Natural killer cell (primary cell): ENCODE measurements around the gene MACF1. TPM values are rescaled to one million over a fixed set of nuclear protein-coding genes. Genes with fewer than 3 reads are reported as not detected.

Experiments used
- ATAC-seq, 3 donors: fragments of 150-1000 bp in 2 of 3; fragments of 200-7000 bp in 1 of 3; cut with Tn5 transposase; 1 replicate in 1 of 3; 2 replicates in 2 of 3; pipeline ENCODE4 v1.10.0; 2021; ENCODE audit warnings: mild to moderate bottlenecking in 2 of 3, moderate library complexity in 2 of 3
- DNase-seq, 2 donors: peaks; one replicate each; pipeline versions ENCODE4 v3.0.0 to v3.0.0-alpha.2; 2013 to 2021; ENCODE audit warnings: mixed read lengths in 1 of 2
- H3K27ac ChIP-seq: one replicate; pipeline ENCODE4 v1.5.1; 2013; ENCODE audit warnings: mild to moderate bottlenecking, low read length
- H3K27me3 ChIP-seq: one replicate; pipeline ENCODE4 v1.6.1; 2013; ENCODE audit warnings: low read length; ENCODE audit not compliant: control insufficient read depth, insufficient read depth
- H3K36me3 ChIP-seq: one replicate; pipeline ENCODE4 v1.6.1; 2013; ENCODE audit warnings: low read length; ENCODE audit not compliant: control insufficient read depth, insufficient read depth
- H3K4me1 ChIP-seq: one replicate; pipeline ENCODE4 v1.6.1; 2013; ENCODE audit warnings: low read length; ENCODE audit not compliant: control insufficient read depth, insufficient read depth
- H3K4me3 ChIP-seq: one replicate; pipeline ENCODE4 v1.5.1; 2013; ENCODE audit warnings: low read length
- H3K9me3 ChIP-seq: one replicate; pipeline ENCODE4 v1.6.1; 2013; ENCODE audit warnings: low read length; ENCODE audit not compliant: control insufficient read depth, insufficient read depth
- H3K27ac Mint-ChIP-seq, 2 donors: one replicate each; pipeline ENCODE4 v1.8.0; 2022; ENCODE audit warnings: mild to moderate bottlenecking in 2 of 2, mixed read lengths in 2 of 2, moderate library complexity in 1 of 2
- H3K27me3 Mint-ChIP-seq, 2 donors: one replicate each; pipeline ENCODE4 v1.8.0; 2022; ENCODE audit warnings: low read depth in 2 of 2, mixed read lengths in 2 of 2
- H3K36me3 Mint-ChIP-seq: one replicate; pipeline ENCODE4 v1.8.0; 2022; ENCODE audit warnings: mixed read lengths
- H3K4me1 Mint-ChIP-seq, 2 donors: one replicate each; pipeline ENCODE4 v1.8.0; 2022; ENCODE audit warnings: mixed read lengths in 2 of 2
- H3K4me3 Mint-ChIP-seq: one replicate; pipeline ENCODE4 v1.8.0; 2022; ENCODE audit warnings: mild to moderate bottlenecking, moderate library complexity, mixed read lengths
- H3K9me3 Mint-ChIP-seq, 2 donors: one replicate each; pipeline ENCODE4 v1.8.0; 2022; ENCODE audit warnings: mixed read lengths in 2 of 2
- CTCF ChIP-seq: fragments of 200-600 bp; IDR thresholded peaks from one replicate; pipeline ENCODE4 v1.8.0; 2022; ENCODE audit warnings: antibody characterized with exemption
- WGBS: methylation state at CpG from one replicate; pipeline ENCODE4 v1.1.7; 2013; ENCODE audit warnings: missing lambda C conversion rate; ENCODE audit not compliant: insufficient coverage; 5-methylcytosine and 5-hydroxymethylcytosine counted together
- intact Hi-C: fragments of 100-400 bp; cut with micrococcal nuclease; formaldehyde crosslinking; loops from one replicate; pipeline ENCODE4 v1.14.2; 2022
- total RNA-seq, 4 donors: library from RNA; stranded (reverse); fragments of 120-200 nt in 1 of 4; gene quantifications; one replicate each; pipeline versions ENCODE4 v1.2.3 to v1.2.4, GENCODE V29; 2013 to 2022

The MACF1 gene
- total RNA-seq, 3 donors from 2014 or later (not counting 1 experiment from before 2014, with no cell fraction given) = 752 to 811 (median 752) TPM

GRCh38 chr1:39239968-39240367 lies 35.5 kb downstream of the MACF1 start:
- no peak for TF ChIP-seq CTCF
- Mint-ChIP-seq H3K27me3 (no peaks in the 10 kb centered on the region), H3K4me1 (peaks cover 48 to 66% of the 10 kb centered on the region in 2 donors), H3K27ac (peak overlapping the region; percentile 70 to 85), H3K4me3 (no peak overlapping the region), H3K36me3 (no peaks in the 10 kb centered on the region), H3K9me3 (no peaks in the 10 kb centered on the region)
- Histone ChIP-seq H3K36me3 (peaks cover 35% of the 10 kb centered on the region), H3K27me3 (no peaks in the 10 kb centered on the region), H3K9me3 (no peaks in the 10 kb centered on the region), H3K4me3 (no peak overlapping the region), H3K27ac (no peak overlapping the region), H3K4me1 (peaks cover 13% of the 10 kb centered on the region)
- intact Hi-C loops = no loop called here
- WGBS = 85% methylated on average over 3 of the region's 3 CpGs
- no peak for ATAC-seq
- no peak for DNase-seq

- H3K4me3 ChIP-seq = no peak overlapping the region
- intact Hi-C loops = no loop called here
- H3K27me3 Mint-ChIP-seq = no peaks in the 10 kb centered on the region
- H3K4me1 ChIP-seq = peaks cover 7% of the 10 kb centered on the region
- H3K27ac ChIP-seq = no peak overlapping the region
- no peak for ATAC-seq
- no peak overlapping the region for H3K4me3 Mint-ChIP-seq
- H3K9me3 ChIP-seq = no peaks in the 10 kb centered on the region
- no peak for TF ChIP-seq CTCF
- H3K9me3 Mint-ChIP-seq = no peaks in the 10 kb centered on the region
- no peaks in the 10 kb centered on the region for H3K36me3 Mint-ChIP-seq
- no peaks in the 10 kb centered on the region for H3K27me3 ChIP-seq
- peak overlapping the region; percentile 60 to 70 for H3K27ac Mint-ChIP-seq
- H3K36me3 ChIP-seq = peaks cover 16% of the 10 kb centered on the region
- WGBS = 87% methylated on average over 2 of the region's 2 CpGs
- H3K4me1 Mint-ChIP-seq = peaks cover 43 to 44% of the 10 kb centered on the region in 2 donors
- DNase-seq = no peak
Measured at GRCh38 chr1:39243302-39243701, 38.8 kb downstream of the MACF1 start.

- Histone ChIP-seq H3K36me3 (peaks cover 47% of the 10 kb centered on the region), H3K9me3 (no peaks in the 10 kb centered on the region), H3K4me3 (no peak overlapping the region), H3K27ac (no peak overlapping the region), H3K27me3 (no peaks in the 10 kb centered on the region), H3K4me1 (no peaks in the 10 kb centered on the region)
- no peaks in the 10 kb centered on the region for H3K27me3 Mint-ChIP-seq
- no peak for TF ChIP-seq CTCF
- DNase-seq = no peak
- no peaks in the 10 kb centered on the region for H3K9me3 Mint-ChIP-seq
- peaks cover 30 to 34% of the 10 kb centered on the region in 2 donors for H3K4me1 Mint-ChIP-seq
- no peak for ATAC-seq
- H3K27ac Mint-ChIP-seq = peak overlapping the region; percentile 44 to 57
- no peak overlapping the region for H3K4me3 Mint-ChIP-seq
- intact Hi-C loops = no loop called here
- no CpG with 5 or more reads among the region's 2 CpGs for WGBS
- H3K36me3 Mint-ChIP-seq = no peaks in the 10 kb centered on the region
Measured at GRCh38 chr1:39250460-39251240, 46.2 kb downstream of the MACF1 start.

GRCh38 chr1:39255222-39255621 lies 50.7 kb downstream of the MACF1 start:
- no peaks in the 10 kb centered on the region for H3K9me3 ChIP-seq
- H3K27me3 ChIP-seq = no peaks in the 10 kb centered on the region
- no peaks in the 10 kb centered on the region for H3K4me1 ChIP-seq
- Mint-ChIP-seq H3K4me3 (no peak overlapping the region), H3K27ac (no peak overlapping the region), H3K4me1 (peaks cover 7 to 25% of the 10 kb centered on the region in 2 donors), H3K36me3 (no peaks in the 10 kb centered on the region), H3K27me3 (no peaks in the 10 kb centered on the region), H3K9me3 (no peaks in the 10 kb centered on the region)
- DNase-seq (no peak), ATAC-seq (no peak)
- no peak overlapping the region for H3K4me3 ChIP-seq
- H3K36me3 ChIP-seq = peaks cover 79% of the 10 kb centered on the region
- no peak overlapping the region for H3K27ac ChIP-seq
- intact Hi-C loops = no loop called here
- 89% methylated on average over 1 of the region's 1 CpG for WGBS
- no peak for TF ChIP-seq CTCF
